ENCODE results near the gene SLC22A23.

Gene SLC22A23

DNA sequence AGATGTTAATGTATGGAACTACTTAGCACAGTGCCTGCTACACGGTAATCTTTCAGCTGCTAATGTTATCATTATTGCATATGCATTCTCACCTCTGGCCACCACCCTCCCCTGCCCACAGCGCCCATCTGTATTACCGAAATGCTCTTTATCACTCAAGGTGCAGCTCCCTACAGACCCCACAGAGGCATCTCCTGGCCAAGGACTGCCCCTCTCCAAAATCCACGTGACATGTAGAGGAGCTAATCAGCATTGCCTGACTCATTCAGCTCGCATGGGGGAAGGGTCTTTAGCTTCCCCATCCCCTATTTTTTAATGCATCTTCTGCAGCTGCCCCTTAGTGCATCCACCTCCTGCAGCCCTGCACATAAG, 41.8 kb downstream of the SLC22A23 start:
- Mint-ChIP-seq H3K4me1 (ENCODE audit: low read depth) (peaks cover 8% of the 10 kb centered on the region), H3K27me3 (peaks cover 28% of the 10 kb centered on the region), H3K9me3 (no peaks in the 10 kb centered on the region), H3K4me3 (no peak overlapping the region), H3K36me3 (ENCODE audit: low read depth) (no peaks in the 10 kb centered on the region), H3K27ac (no peak overlapping the region)
- intact Hi-C loops (cut with micrococcal nuclease), result no loop called here

- intact Hi-C loops (cut with micrococcal nuclease), result no loop called here
- H3K4me1 Mint-ChIP-seq (ENCODE audit: low read depth), result peaks cover 14% of the 10 kb centered on the region
- H3K27ac Mint-ChIP-seq, result no peak overlapping the region
- peaks cover 28% of the 10 kb centered on the region for H3K27me3 Mint-ChIP-seq
- no peaks in the 10 kb centered on the region for H3K36me3 Mint-ChIP-seq (ENCODE audit: low read depth)
- no peak overlapping the region for H3K4me3 Mint-ChIP-seq
- H3K9me3 Mint-ChIP-seq, result no peaks in the 10 kb centered on the region
Observed at GRCh38 chr6:3414327-3415081, 42.3 kb downstream of the SLC22A23 start.

DNA sequence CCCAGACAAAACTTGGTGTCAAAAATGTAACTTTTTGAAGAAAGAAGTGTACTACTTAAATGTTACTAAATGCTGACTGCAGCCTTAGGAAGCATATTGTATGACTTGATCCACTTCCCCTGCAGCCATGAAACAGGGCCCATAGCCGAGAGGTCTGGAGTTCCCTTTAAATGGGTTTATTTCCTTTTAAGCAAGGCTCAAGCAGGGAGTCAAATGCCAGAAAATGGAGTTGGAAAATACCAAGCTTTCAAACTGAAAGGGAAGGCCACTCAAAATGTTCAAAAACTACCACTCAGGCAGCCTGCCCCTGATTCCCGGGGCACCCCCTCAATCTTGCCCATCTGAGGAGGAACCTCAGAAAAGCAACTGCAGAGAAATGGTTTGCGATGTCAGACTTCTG, 43.3 kb downstream of the SLC22A23 start:
- intact Hi-C loops (cut with micrococcal nuclease), result no loop called here
- H3K9me3 Mint-ChIP-seq, result no peaks in the 10 kb centered on the region
- H3K4me1 Mint-ChIP-seq (ENCODE audit: low read depth), result peaks cover 17% of the 10 kb centered on the region
- no peak overlapping the region for H3K4me3 Mint-ChIP-seq
- no peaks in the 10 kb centered on the region for H3K36me3 Mint-ChIP-seq (ENCODE audit: low read depth)
- H3K27ac Mint-ChIP-seq, result peak overlapping the region; percentile 65
- H3K27me3 Mint-ChIP-seq, result peaks cover 29% of the 10 kb centered on the region

DNA sequence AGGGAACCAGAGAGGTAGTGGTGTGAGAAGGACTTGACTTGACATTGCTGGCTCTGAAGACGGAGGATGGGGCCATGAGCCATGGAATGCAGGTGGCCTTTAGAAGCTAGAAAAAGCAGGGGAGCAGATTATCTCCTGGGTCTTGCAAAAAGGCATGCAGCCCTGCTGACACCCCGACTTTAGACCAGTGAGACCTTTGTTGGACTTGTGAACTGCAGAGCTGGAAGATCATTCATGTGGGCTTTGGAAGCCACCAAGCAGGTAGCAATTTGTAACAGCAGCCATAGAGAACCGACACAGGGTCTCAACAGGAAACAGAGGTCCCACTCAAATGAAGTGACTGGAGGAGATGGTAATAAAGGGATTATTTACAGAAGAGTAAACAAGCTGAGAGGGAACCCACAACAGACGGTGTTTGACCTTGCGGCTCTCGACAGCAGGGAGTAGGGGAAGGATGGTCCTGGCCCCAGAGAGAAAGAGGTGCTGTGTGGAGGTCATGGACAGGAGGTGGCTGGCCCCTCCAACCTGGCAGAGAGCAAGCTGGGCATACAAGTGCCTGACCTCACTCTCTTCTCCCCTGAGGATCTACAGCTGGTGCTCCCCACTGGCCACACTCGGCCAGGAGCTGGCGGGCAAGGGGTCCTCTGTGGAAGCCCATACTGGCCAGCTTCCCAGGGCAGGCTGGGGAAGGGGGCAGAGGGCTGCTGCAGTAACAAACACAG, 43.9 kb downstream of the SLC22A23 start:
- Mint-ChIP-seq H3K4me3 (no peak overlapping the region), H3K36me3 (ENCODE audit: low read depth) (no peaks in the 10 kb centered on the region), H3K27me3 (peaks cover 24% of the 10 kb centered on the region), H3K9me3 (no peaks in the 10 kb centered on the region), H3K27ac (peak overlapping the region; percentile 65), H3K4me1 (ENCODE audit: low read depth) (peaks cover 17% of the 10 kb centered on the region)
- intact Hi-C loops (cut with micrococcal nuclease), result no loop called here

DNA sequence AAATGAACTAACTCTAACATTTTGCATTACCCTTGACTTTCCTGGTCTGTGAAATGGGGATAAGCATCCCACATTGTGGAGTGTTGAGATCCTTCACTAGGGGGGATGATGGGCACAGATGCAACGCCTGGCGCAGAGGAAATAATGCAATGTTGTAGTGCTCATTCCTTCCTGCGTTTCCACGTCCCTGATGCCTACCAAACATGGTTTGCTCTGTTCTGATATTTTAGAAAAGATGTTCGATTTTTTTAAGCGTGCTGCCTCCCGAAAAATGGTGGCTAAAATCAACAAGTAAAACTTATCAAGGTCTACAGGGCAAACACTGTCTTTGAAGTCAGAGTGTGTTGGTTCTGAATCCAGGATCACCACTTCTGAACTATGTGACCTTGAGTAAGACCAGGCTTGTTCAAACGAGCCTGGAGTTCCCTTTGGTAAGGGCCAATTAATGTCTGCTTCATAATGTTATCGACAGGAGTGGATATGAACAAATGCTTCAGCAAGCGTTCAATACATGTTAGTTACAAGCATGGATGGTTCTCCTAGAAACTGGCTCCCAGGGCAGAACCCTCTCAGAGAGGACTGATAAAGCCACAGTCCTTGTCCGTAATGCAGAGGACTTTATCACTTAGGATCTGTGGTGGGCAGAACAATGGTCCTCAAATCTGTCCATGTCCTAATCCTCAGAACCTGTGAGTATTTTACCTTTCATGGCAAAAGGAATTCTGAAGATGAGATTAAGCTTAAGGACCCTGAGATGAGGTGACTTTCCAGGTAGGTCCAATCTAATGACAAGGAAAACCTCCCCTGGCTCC, 44.7 kb downstream of the SLC22A23 start:
- Mint-ChIP-seq H3K27me3 (peaks cover 23% of the 10 kb centered on the region), H3K36me3 (ENCODE audit: low read depth) (no peaks in the 10 kb centered on the region), H3K4me1 (ENCODE audit: low read depth) (peaks cover 17% of the 10 kb centered on the region), H3K4me3 (no peak overlapping the region), H3K27ac (no peak overlapping the region), H3K9me3 (no peaks in the 10 kb centered on the region)
- intact Hi-C loops (cut with micrococcal nuclease), result no loop called here

- intact Hi-C loops (cut with micrococcal nuclease), result no loop called here
- no peaks in the 10 kb centered on the region for H3K9me3 Mint-ChIP-seq
- H3K4me1 Mint-ChIP-seq (ENCODE audit: low read depth), result peaks cover 23% of the 10 kb centered on the region
- H3K4me3 Mint-ChIP-seq, result no peak overlapping the region
- no peak overlapping the region for H3K27ac Mint-ChIP-seq
- H3K36me3 Mint-ChIP-seq (ENCODE audit: low read depth), result no peaks in the 10 kb centered on the region
- H3K27me3 Mint-ChIP-seq, result peaks cover 21% of the 10 kb centered on the region
Observed at GRCh38 chr6:3410385-3411360, 46.2 kb downstream of the SLC22A23 start.

DNA sequence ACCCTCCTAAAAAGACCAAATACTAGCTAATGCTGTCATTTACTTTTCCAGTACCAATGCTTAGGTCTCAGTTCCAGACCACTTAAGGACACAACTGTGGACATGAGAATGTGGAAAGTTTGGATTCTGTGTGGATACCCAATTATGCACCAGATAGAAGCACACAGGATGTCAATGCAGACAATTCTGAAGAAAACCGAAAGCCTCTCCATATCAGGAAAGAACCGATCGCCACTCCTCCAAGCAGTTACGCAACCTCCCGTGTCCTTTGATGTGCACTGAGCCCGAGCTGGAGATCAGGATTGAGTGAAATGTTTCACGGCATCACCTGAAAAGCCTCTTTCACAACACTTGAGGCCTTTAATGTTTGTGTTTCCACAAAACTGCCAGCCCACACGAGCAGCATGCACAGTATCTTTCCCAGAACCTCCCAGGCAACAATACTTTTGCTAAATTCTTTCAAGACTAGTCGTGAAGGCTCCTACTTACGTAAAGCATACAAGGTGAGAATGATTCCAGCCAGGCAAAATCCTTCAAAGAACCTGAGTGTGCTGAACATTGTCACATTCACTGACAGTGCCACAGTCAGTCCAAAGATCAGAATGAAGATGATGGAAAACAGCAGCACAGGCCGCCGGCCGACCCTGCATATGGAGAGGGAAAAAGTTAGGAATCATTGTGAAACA, 47.0 kb downstream of the SLC22A23 start:
- Mint-ChIP-seq H3K9me3 (no peaks in the 10 kb centered on the region), H3K27ac (no peak overlapping the region), H3K4me1 (ENCODE audit: low read depth) (peaks cover 29% of the 10 kb centered on the region), H3K36me3 (ENCODE audit: low read depth) (no peaks in the 10 kb centered on the region), H3K27me3 (peaks cover 20% of the 10 kb centered on the region), H3K4me3 (no peak overlapping the region)
- intact Hi-C loops (cut with micrococcal nuclease), result no loop called here

GRCh38 chr6:3408665-3409064, 48.2 kb downstream of the SLC22A23 start:
- intact Hi-C loops (cut with micrococcal nuclease), result no loop called here
- Mint-ChIP-seq H3K9me3 (no peaks in the 10 kb centered on the region), H3K27ac (no peak overlapping the region), H3K4me1 (ENCODE audit: low read depth) (peaks cover 35% of the 10 kb centered on the region), H3K36me3 (ENCODE audit: low read depth) (no peaks in the 10 kb centered on the region), H3K27me3 (peaks cover 19% of the 10 kb centered on the region), H3K4me3 (no peak overlapping the region)

GRCh38 chr6:3407840-3408239, 49.0 kb downstream of the SLC22A23 start:
- H3K9me3 Mint-ChIP-seq, result no peaks in the 10 kb centered on the region
- no peaks in the 10 kb centered on the region for H3K36me3 Mint-ChIP-seq (ENCODE audit: low read depth)
- peaks cover 23% of the 10 kb centered on the region for H3K27me3 Mint-ChIP-seq
- intact Hi-C loops (cut with micrococcal nuclease), result no loop called here
- no peak overlapping the region for H3K27ac Mint-ChIP-seq
- H3K4me3 Mint-ChIP-seq, result no peak overlapping the region
- peaks cover 37% of the 10 kb centered on the region for H3K4me1 Mint-ChIP-seq (ENCODE audit: low read depth)

DNA sequence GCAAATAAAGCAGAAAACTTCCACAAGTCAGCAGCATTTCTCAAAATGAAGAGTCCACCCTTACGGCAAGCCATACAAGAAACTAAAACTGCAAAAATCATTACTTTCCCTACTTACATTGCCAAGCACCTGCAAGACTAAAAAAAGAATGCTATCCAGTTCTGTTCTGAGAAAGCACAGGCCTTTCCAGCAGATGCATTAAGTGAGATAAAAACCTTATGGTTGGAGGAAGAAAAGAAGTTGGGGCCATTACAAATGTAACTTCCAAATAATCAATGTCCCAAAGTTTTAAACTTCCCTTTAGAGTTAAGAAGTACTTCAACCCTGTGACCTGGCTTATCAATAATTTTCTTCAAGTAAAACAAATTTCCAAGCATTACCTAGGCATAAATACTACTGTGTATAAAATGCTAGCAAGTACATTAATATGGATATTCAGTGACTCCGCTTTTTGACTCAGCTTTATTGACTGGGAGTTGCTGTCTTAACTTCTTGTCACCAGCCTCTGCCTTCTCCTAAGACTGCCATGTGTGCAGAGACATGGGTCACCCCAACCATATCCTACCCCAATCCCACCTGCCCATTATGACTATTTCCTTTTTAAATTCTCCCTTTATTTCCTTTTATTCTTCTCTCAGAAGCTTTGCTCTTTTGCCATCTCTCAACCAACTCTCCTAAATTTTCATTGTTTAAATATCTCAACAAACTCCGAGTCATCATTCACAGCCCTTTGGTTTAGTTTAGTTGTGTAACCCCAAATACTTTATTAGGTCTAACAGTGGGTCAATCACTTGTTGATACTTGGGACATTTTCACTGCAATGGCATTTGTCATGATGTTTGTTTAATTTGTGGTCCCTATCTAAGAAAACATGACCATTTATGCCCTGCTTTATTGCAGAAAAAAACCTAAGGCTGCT, 49.7 kb downstream of the SLC22A23 start:
- no peak overlapping the region for H3K4me3 Mint-ChIP-seq
- no peaks in the 10 kb centered on the region for H3K9me3 Mint-ChIP-seq
- peaks cover 36% of the 10 kb centered on the region for H3K4me1 Mint-ChIP-seq (ENCODE audit: low read depth)
- no peaks in the 10 kb centered on the region for H3K36me3 Mint-ChIP-seq (ENCODE audit: low read depth)
- peaks cover 26% of the 10 kb centered on the region for H3K27me3 Mint-ChIP-seq
- intact Hi-C loops (cut with micrococcal nuclease), result no loop called here
- H3K27ac Mint-ChIP-seq, result no peak overlapping the region

DNA sequence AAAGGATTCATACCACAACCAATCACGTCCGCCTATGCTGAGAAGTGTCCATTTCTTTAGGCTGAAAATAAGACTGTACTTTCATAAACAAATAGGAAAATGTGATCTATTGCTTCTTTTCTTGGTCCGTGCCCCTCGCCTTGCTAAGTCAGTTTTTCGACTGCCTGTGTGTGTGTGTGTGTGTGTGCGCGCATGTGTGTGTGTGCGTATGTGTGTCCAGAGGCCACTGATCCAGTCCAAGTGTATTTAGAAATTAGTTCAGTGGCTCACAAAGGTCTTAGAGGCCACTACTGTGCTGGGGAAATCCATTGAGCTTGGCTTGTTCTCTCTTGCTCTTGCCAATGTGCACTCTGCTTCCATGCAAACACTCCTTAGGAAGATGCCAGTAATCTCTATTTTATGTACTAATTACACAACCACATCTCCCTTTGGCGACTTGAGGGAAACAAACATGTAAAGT, 50.5 kb downstream of the SLC22A23 start:
- Mint-ChIP-seq H3K4me3 (no peak overlapping the region), H3K27ac (peak overlapping the region; percentile 69), H3K27me3 (peaks cover 32% of the 10 kb centered on the region), H3K9me3 (no peaks in the 10 kb centered on the region), H3K4me1 (ENCODE audit: low read depth) (peaks cover 36% of the 10 kb centered on the region), H3K36me3 (ENCODE audit: low read depth) (no peaks in the 10 kb centered on the region)
- intact Hi-C loops (cut with micrococcal nuclease), result no loop called here

DNA sequence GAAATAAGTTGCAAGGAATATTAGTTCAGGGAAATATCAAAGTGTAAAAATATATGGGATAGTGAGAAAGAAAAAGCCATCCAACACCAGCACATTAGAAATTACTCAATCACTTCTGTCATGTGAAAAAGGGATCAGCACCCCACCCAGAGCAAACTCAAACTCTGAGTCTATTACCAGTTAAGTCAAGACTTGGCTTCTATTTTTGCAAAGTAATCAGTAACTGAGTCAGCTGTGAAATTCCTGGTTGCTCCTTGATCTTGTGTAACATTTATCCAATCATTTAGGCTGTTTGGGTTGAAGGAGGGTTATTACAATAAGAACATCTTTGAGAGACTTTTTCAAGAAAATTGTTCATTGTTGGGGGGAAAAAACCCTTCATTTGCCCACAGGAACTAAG, 51.2 kb downstream of the SLC22A23 start:
- Mint-ChIP-seq H3K9me3 (no peaks in the 10 kb centered on the region), H3K4me1 (ENCODE audit: low read depth) (peaks cover 36% of the 10 kb centered on the region), H3K4me3 (no peak overlapping the region)

More for the DNA sequence above, 51.2 kb downstream of the SLC22A23 start:
- Mint-ChIP-seq H3K27me3 (peaks cover 32% of the 10 kb centered on the region), H3K36me3 (ENCODE audit: low read depth) (no peaks in the 10 kb centered on the region), H3K27ac (peak overlapping the region; percentile 69)
- intact Hi-C loops (cut with micrococcal nuclease), result no loop called here
